C4-2B (cell line): ENCODE measurements around the gene NCAM2.

Source experiments
- ZFX ChIP-seq: fragments of 450-650 bp; IDR thresholded peaks from 2 replicates; pipeline ENCODE4 v1.6.1; 2017
- TF ChIP-seq, protein P1 (sequence below): fragments of 450-650 bp; conservative IDR thresholded peaks from 2 replicates; pipeline ENCODE4 v1.5.1; 2017; ENCODE audit warnings: mild to moderate bottlenecking

DNA sequence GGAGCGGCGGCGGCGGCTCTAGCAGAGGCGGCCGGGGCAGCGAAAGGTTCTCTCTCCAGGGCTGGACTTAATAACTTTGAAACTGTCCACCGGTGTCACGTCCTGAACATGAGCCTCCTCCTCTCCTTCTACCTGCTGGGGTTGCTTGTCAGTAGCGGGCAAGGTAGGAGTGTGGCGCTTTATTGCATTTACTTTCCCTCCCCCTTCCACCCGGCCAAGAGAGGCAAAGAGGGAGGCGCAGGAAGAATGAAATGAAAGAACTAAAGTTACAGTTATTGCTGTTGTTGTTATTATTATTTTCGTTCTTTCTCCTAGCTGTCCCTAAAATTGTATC is 214 bp downstream of the NCAM2 start:
- TF ChIP-seq, protein P1, sequence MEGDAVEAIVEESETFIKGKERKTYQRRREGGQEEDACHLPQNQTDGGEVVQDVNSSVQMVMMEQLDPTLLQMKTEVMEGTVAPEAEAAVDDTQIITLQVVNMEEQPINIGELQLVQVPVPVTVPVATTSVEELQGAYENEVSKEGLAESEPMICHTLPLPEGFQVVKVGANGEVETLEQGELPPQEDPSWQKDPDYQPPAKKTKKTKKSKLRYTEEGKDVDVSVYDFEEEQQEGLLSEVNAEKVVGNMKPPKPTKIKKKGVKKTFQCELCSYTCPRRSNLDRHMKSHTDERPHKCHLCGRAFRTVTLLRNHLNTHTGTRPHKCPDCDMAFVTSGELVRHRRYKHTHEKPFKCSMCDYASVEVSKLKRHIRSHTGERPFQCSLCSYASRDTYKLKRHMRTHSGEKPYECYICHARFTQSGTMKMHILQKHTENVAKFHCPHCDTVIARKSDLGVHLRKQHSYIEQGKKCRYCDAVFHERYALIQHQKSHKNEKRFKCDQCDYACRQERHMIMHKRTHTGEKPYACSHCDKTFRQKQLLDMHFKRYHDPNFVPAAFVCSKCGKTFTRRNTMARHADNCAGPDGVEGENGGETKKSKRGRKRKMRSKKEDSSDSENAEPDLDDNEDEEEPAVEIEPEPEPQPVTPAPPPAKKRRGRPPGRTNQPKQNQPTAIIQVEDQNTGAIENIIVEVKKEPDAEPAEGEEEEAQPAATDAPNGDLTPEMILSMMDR: no peak
- no peak for TF ChIP-seq ZFX
